Hematopoietic multipotent progenitor cell treated with erythropoietin and hydrocortisone succinate and interleukin-3 and kit ligand, for 17 days (in vitro differentiated cells): ENCODE data around the gene CFAP74.

Experiments
- DNase-seq: peaks from one replicate; pipeline ENCODE4 v3.0.0-alpha.2; 2015; ENCODE audit warnings: low spot score

CFAP74 gene

DNA sequence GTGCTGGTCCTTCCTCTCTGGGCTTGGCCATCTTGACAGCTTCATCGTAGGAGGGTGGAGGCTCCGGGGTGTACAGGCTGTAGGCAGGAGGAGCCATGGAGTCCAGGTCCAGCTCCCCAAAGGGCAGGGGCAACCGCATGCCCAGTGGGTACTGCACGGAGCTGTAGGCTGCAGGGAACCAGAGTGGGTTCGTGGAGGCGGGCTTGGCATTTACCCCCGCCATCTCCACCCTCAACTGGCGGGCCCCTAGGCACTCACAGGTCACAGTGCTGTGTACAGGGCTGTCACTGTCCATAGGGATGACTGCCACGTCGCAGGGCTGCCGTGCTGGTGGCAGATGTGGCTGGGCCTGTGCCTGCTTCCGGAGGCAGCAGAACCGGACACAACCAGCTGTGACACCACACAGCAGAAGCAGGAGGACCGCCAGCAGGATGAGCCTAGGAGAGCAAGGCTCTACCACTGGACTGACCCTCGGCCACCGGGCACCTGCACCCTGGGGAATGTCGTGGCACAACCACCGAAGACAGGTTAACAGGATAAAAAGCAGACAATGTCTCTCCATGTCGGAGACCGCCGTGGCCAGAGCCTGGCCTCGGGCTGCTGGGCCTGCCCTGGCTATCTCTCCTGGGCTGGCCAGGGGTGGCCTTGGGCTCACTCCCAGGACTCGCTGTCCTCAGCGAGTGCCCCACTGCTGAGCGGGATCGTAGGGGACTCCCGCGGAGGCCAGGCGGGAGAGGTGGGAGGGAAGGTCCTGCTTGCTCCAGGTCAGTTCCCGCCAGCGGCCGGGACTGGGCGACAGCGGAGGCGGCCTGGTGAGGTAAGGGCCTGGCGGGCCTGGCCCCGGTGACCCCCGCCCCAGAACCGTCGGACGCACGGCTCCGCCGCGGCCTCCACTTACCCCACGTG, 85.3 kb downstream of the CFAP74 start:
- DNase-seq, result no peak

DNA sequence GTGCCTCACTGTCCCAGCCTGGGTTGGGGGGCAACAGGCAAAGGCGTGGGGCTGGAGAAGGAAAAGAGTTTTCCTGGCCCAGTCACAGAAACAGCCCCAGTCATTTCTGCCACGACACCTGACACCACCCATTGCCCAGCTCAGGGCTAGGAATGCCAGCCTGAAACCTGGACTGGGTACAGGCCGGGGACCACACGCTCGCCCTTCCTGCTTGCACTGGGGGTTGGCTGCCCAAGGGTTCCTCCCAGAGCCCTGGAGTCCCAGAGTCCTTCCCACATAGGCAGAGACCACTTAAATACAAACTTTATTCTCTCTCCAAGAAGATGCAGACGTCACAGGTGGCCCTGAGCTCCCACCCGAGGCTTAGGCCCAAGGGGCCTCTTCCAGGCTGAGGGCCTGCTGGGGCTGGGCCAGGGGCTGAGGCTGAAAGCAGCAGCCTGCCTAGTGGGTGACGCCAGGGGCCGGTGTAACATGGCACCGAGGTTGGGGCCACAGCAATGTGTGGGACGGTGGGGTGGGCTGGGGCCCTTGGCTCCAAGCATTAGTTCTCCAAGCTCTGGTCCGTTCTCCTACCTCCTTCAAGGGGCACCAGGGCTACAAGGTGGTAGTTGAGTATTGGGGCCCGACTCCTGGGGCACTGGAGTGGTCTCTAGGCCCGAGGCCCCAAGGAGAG, 86.1 kb downstream of the CFAP74 start:
- DNase-seq, result no peak

DNA sequence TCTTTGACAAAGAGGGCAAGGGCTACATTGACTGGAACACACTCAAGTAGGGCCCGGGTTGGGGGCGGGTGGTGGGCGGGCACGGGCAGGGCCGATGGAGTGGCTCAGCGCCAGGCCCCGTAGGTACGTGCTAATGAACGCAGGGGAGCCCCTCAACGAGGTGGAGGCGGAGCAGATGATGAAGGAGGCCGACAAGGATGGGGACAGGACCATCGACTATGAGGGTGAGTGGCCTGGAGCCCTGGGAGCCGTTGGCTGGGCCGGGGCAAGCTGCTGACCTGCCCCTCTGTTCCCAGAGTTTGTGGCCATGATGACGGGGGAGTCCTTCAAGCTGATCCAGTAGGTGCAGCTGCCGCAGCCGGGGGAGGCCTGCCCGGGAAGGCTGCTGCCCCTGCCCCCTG, 86.7 kb downstream of the CFAP74 start:
- no peak for DNase-seq

DNA sequence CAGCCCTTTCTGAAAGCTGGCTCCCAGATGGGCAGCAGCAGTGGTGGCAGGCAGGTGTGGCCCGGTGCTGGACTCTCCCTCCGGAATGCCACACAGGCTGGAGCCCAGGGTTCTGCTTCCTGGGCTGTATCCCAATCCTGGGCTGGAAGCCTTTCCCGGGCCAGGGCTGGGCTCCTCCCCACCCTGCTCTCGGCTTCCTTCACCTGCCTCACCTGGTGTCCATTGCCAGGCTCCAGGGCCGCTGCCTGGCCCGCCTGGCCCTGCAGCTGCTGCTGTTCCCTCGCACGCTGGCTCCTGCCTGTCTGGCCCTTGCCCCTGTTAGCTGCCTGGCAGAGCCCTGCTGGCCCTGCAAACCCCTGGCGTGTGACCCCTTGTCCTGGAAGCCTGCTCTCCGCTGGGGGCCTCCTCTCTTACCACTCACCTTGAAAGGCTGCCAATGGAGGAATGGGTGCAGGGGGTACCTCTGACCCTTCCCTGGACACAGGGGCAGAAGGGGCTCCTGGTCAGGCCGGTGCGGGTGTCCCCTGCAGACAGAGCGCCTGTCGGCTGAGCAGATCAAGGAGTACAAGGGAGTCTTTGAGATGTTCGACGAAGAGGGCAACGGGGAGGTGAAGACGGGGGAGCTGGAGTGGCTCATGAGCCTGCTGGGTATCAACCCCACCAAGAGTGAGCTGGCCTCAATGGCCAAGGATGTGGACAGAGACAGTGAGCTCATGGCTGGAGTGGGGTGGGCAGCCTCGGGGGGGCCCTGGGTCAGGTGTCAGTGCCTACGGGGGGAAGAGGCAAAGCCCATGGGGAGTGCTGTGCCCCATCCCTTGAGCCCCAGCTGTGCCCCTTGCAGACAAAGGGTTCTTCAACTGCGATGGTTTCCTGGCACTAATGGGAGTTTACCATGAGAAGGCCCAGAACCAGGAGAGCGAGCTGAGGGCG, 87.4 kb downstream of the CFAP74 start:
- DNase-seq, result no peak

DNA sequence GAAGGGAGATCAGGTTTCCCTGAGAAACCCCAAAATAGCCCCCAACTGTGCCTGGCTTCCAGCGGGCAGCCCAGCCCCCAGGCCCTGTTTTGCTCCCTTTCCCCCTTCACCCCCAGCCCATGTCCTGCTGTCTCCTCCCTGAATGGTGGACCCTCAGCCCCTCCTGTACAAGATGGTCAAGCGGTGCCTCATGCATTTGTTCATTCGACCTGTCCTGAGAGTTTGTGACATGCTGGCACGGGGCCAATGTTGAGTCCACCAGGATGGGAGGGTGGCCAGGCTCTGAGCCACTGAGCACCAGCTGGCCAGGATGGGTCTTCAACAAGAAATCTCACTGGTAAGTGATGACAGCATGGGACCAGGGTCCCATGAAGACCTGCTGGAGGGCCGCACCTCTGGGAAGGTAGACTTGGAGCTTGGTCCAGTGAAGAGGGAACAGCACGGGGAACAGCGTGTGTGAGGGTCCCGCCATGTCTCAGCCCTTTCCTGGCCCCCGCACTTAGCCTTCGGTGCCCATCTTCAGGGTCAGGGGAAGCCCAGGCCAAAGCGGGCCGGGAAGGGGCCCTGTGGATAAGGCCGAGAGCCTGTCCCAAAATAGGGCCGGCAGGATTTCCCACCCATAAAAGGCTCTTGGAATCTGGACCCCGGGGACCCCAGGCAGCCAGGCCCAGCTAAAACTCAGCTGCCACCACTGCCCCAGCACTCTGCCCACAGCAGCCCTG, 88.5 kb downstream of the CFAP74 start, which contains the start of gene CALML6:
CALML6 (plus strand) TSS at position 290 of the 722 bp plus-strand sequence; CDS start at position 311, 21 bp downstream.
- no peak for DNase-seq

DNA sequence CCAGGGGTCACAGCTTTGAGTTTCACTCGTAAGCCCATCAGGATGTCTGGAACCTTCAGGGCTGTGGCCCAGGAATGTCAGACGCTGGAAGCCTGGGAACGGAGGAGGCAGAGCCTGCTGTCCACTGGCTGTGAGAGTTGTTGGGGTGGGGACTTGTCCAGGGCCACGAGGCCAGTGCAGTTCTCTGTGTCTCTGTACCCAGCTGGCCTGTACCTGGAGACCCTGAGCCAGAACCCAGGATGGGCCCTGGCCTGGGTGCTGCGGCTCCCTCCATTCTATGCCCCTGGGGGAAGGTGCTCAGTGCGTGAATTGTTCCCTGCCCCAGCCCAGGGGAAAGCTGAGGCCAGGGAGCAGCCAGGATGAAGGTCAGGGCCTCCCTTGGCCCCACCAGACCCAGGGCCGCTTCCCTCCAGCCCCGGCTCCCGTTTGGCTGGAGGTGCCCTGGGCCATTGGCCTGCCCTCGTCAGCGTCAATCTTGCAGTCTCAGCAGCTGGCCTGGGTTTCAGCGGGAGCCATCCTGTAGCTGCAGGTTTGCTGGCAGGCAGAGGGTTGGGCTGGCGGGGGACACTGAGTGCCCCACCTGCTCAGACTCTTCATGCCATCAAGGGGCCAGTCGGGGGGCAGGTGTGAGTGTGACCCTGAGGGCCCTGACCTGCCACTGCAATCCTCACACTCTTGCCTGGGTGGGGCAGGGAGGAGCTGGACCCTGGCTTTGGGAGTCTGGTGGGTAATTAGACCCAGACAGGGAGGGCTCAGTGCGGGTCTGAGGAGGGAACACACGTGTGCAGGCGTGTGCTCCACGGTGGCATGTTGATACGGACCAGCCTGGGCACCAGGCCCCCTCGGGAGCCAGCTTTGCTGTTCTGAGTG, 89.2 kb downstream of the CFAP74 start:
- no peak for DNase-seq

DNA sequence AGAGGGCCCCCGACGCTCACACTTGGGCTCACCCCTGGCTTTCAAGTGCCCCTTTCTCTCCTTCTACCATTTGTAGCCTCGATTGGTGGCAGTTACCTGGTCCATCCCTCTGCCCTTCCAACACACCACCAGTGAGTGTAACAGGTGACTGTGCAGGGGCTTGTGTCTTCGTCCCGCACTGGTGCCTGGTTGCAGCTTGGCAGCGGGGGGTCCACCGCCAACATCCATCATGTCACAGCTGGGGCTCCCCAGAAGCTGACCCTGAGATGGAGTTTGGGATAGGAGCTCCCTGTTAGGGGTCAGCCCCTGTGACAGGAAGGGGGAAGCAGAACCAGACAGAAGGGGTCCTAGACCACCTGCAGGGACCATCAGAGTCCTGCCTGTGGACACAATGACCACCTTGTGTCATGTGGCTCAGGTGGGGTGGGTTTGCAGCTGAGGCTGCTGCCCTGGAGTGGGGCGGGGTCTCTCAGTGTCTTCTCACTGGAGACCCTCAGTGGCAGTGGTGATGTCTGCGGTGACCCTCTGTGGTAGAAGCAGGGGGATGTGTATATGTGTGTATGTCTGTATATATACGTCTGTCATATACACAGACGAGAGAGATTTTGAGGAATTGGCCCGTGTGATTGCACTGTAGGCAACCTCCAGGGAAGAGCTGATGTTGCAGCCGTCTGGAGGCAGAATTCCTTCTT, 92.1 kb downstream of the CFAP74 start:
- no peak for DNase-seq

DNA sequence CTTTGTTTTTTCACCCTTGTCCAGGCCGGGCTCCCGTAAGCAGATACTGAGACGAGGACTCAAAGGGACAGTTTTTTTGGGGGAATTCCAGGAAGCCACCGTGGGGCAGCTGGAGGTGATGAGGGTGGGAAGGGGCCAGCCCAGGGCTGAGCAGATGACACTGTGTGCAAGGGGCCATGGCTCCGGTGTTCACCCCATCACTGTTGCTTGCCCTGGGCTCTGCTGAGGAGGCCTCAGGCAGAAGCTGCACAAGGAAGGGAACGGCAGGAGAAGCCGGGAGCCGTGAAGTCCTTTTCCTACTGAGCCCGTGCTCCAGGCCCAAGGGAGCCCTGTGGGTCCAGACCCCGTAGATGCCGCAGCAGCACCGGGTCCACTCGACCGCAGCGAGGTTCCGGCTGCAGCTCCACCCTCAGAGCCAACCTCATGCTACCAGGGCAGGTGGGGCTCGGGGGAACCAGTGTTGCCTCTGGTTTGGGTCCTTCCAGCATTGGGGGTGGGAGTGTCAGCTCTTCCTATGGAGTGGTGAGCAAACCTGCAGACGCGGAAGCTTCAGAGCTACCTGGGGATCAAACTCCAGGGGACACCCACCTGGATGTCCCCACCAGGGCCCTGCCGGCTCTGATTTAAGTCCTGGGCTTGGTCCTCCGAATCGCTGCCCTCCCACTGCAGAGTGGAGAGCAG, 92.8 kb downstream of the CFAP74 start:
- DNase-seq, result no peak

DNA sequence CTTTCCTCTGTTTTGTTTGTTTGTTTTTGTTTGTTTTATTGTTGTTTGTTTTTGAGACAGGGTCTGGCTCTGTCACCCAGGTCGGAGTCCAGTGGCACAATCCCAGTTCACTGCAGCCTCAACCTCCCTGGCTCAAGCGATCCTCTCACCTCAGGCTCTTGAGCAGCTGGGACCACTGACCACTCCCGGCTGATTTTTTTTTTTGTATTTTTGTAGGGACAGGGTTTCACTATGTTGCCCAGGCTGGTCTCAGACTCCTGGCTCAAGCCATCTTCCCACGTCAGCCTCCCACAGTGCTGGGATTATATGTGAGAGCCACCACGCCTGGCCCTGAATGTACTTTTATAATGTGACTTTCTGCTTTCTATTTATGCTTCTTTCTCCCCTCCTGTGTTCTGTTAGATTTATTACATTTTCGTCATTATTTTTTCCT, 93.5 kb downstream of the CFAP74 start:
- DNase-seq, result no peak

DNA sequence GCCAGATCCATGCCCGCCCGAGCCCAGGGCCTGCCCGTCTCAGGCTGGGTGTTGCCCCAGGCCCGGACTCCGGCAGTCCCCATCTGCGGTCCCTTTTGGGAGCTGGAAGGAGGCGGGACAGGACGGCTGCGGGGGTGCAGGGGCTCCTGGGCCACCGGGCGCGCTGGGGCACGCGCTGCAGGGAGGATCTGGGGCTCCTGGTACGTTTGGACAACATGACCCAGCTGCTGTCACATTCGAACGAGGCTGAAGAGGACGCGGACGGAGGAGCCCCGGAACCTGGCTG, 95.1 kb downstream of the CFAP74 start:
- DNase-seq, result no peak

DNA sequence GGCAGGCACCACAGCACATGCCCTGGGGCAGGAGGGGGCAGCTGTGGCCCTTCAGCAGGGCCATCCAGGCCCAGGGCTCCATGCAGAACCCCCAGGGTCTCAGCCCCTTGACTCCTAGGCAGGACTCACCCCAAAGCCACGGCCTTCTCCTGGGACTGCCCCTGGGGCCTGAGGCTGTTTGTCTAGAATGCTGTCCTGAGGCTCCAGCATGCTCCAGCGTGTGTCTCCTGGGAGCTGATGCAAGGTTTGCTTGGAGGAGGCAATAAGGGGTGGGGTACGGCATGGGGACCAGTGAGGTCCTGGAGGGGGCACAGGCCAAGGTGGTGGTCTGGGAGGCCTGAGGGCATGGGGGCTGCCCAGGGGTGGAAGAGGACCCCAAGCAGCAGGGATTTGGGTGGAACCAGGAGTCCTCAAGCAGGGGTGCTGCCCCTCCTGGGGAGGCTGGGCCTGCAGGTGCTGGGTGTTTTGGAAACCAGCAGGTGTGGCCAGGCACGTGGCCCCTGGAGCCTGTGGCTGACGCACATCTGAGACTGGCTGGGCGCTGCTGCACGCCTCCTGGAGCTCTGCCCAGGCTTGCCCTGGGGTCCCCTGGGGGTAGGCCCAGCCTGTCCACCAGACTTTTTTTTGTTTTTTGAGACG, 96.4 kb downstream of the CFAP74 start:
- no peak for DNase-seq

DNA sequence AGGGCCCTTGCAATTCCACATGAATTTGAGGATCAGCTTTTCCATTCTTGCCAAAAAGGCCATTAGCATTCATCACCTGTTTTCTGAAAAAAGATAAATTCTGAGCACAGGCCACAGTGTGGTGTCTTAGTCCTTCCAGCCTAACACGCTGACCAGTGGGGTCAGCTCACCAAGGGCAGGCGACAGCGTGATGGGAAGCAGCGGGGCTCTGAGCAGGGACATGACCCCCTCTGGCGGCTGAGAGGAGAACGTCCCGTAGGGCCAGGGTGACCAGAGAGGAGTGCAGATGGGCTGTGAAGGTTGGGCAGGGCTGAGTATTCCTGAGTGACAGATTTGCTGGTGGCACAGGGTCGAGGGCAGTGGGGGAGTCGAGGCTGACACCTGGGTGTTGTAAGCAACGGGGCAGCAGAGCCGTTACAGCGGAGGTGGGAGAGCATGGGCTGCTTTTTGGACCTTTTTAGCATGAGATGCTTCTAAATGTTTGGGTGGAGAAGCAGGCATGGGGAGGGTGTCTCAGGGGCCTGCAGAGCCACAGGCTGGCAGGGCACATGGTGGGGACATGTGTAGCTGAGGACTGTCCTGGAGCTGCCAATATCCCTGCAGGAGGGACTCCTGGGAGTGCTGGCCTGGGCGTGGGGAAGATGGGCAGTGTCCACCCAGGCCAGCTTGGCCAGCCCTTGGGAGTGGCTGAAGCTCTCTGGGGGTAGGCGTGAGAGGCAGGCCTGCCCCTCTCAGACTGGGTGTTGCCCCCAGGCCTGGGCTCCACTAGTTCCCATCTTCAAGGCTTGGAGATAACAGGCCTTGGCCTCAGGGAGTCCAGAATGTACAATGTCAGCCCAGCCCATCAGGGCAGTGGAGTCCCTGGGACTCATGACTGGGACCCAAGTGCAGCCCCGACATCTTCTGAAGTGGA, 97.1 kb downstream of the CFAP74 start:
- peak; percentile 79 for DNase-seq

DNA sequence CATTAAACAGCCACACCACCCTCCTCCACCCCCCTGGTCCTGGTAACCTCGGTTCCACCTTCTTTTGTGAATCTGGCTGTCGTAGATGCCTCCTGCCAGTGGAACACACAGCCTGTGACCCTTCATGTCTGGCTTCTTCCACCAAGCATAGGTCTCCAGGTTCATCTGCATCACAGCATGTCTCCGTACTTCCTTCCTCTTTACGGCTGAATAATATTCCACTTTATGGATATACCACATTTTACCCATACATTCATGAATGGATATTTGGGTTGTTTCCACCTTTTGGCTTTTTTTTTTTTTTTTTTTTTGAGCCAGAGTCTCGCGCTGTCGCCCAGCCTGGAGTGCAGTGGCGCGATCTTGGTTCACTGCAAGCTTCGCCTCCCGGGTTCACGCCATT, 100.4 kb downstream of the CFAP74 start:
- DNase-seq, result no peak

DNA sequence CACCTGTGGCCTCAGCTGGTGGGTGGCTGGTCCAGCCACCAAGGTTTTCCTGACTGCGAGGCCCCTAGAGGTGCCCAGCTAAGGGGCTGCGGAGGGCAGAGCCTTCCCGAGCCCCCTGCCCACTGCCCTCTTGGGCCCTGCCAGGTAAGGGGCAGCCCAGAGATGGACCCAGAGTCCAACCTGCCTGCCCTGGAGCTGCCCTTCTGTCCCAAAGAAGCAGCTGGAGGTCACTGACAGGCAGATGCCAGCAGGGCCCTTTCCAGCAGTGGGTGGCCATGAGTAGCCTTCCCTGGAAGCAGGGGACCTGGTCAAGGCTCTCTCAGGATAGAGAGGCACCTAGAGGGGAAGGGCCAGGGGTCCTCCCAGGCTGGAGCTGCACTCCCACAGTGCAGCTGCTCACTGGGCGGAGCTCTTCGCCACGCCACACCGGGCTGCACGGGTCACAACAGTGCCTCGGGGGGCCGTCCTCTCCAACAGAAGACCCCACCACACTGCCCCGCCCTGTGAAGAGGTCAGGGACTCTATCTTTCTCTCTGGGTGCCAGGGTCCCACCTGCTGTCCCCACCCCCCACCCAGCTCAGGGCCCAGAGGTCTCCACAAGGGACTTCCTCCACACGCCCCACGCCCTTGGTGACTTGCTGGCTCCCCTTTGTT, 101.8 kb downstream of the CFAP74 start:
- DNase-seq, result no peak

DNA sequence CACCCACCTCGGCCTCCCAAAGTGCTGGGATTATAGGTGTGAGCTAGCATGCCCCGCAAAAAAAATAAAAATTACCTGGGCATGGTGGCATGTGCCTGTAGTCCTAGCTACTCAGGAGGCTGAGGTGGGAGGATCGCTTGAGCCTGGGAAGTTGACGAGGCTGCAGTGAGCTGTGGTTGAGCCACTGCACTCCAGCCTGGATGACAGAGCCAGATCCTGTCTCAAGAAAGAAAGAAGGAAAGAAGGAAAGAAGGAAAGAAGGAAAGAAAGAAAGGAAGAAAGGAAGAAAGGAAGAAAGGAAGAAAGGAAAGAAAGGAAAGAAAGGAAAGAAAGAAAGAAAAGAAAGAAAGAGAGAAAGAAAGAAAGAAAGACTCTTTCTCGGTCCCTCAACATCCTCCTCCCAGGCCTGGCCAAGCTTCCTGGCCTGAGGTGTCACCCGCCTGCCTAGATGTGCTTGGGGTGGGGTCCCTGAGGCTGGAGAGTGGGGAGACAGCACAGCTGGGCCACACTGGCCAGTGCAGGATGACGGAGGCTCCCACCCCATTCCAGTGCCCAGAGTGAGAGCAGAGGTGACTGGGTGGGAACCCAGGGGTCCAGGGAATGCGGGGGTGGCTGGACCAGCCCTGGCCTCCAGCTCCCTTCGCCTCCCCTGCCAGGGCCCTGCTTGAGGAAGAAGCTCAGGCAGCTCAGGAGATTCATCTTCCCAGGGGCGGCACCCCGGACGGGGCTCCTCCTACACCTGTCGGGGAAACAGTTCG, 102.5 kb downstream of the CFAP74 start:
- DNase-seq, result no peak

DNA sequence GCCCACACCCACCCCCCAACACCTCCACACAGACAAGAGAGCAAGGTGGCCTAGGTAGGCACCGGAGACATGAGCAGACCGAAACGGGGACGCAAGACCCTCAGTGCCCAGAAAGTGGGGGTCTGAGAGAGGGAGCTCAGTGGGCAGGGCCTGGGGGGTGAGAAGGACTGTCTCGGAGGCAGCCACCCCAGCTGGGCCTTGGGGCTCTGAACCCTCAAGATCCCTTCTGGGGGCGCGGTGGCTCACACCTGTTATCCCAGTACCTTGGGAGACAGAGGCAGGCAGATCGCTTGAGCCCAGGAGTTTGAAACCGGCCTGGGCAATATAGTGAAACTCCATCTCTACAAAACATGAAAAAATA, 103.6 kb downstream of the CFAP74 start:
- DNase-seq, result no peak
